ENCODE measurements around the gene TIA1. TPM values are rescaled to one million over a fixed set of nuclear protein-coding genes. Genes with fewer than 3 reads are reported as not detected.
"Not testable (repeated sequence)": the region's sequence is repeated elsewhere in the genome, so short reads cannot be mapped to it uniquely, and the experiment has no call there.

The TIA1 gene
- total RNA-seq, 1 donor from 2014 or later: 428 TPM

DNA sequence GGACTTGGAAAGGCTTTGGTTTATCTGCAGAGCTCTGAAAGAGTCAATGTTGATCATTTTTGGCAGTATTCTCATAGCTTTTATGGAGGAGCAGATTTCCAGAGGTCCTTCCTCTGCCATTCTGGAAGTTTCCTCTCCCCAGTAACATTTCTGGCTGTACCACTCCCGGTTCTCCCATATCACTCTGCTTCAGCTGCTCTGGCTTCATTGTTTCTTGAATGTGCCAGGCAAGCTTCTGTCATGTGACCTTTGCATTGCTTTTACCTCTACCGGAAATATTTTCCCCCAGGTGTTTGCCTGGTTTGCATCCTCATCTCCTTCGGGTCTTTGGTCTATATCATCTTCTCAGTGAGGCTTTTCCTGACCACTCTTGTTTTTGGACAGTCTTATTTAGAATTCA is 21.9 kb upstream of the TIA1 start:
- Mint-ChIP-seq H3K27me3 (ENCODE audit: low read depth) (no peaks in the 10 kb centered on the region), H3K9me3 (peaks cover 11% of the 10 kb centered on the region), H3K4me3 (no peak overlapping the region), H3K27ac (no peak overlapping the region), H3K4me1 (no peaks in the 10 kb centered on the region), H3K36me3 (peaks cover 40% of the 10 kb centered on the region)
- TF ChIP-seq, protein P1, sequence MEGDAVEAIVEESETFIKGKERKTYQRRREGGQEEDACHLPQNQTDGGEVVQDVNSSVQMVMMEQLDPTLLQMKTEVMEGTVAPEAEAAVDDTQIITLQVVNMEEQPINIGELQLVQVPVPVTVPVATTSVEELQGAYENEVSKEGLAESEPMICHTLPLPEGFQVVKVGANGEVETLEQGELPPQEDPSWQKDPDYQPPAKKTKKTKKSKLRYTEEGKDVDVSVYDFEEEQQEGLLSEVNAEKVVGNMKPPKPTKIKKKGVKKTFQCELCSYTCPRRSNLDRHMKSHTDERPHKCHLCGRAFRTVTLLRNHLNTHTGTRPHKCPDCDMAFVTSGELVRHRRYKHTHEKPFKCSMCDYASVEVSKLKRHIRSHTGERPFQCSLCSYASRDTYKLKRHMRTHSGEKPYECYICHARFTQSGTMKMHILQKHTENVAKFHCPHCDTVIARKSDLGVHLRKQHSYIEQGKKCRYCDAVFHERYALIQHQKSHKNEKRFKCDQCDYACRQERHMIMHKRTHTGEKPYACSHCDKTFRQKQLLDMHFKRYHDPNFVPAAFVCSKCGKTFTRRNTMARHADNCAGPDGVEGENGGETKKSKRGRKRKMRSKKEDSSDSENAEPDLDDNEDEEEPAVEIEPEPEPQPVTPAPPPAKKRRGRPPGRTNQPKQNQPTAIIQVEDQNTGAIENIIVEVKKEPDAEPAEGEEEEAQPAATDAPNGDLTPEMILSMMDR (IDR thresholded peaks at IDR 0.05; ENCODE audit: unreplicated experiment): no peak
- no peak for DNase-seq (ENCODE audit: low spot score in 2 of 2, unreplicated experiment in 2 of 2)

DNA sequence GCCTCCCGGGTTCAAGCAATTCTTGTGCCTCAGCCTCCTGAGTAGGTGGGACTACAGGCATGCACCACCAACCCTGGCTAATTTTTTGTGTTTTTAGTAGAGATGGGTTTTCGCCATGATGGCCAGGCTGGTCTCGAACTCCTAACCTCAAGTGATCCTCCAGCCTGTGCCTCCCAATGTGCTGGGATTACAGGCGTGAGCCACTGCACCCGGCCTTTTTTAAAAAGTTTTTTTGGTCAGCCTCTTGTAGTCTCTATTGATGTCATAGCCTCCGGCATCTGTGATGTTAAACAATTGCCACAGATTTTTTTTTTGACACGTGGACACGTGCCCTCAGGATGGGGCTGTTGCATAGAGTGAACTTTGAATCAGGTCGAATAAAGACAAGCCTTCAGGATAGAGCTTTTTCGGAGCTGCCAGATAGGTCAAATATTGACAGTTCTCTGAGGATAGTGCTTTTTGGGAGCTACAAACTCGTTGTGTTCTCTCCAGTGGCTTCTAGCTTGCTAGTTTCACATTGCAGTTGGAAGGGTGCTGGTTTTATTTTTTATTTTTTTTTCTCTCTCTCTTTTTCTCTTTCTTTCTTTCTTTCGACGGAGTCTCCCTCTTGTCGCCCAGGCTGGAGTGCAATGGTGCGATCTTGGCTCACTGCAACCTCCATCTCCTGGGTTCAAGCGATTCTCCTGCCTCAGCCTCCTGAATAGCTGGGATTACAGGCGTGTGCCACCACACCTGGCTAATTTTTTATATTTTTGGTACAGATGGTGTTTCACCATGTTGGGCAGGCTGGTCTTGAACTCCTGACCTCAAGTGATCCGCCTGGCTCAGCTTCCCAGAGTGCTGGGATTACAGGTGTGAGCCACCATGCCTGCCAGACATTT is 21.2 kb upstream of the TIA1 start:
- H3K4me3 Mint-ChIP-seq; H3K4me1 Mint-ChIP-seq; H3K27me3 Mint-ChIP-seq (ENCODE audit: low read depth); H3K27ac Mint-ChIP-seq; DNase-seq (ENCODE audit: low spot score in 2 of 2, unreplicated experiment in 2 of 2): not testable (repeated sequence)
- Mint-ChIP-seq H3K36me3 (peaks cover 38% of the 10 kb centered on the region), H3K9me3 (peaks cover 11% of the 10 kb centered on the region)

DNA sequence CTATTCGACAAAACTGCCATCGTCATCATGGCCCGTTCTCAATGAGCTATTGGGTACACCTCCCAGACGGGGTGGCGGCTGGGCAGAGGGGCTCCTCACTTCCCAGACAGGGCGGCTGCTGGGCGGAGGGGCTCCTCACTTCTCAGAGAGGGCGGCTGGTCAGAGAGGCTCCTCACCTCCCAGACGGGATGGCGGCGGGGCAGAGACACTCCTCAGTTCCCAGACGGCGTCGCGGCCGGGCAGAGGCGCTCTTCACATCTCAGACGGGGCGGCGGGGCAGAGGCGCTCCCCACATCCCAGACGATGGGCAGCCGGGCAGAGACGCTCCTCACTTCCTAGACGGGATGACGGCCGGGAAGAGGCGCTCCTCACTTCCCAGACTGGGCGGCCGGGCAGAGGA is 18.5 kb upstream of the TIA1 start:
- DNase-seq (ENCODE audit: low spot score in 2 of 2, unreplicated experiment in 2 of 2); H3K4me1 Mint-ChIP-seq; H3K27me3 Mint-ChIP-seq (ENCODE audit: low read depth); H3K27ac Mint-ChIP-seq; H3K4me3 Mint-ChIP-seq: not testable (repeated sequence)
- Mint-ChIP-seq H3K9me3 (peaks cover 11% of the 10 kb centered on the region), H3K36me3 (peaks cover 40% of the 10 kb centered on the region)

DNA sequence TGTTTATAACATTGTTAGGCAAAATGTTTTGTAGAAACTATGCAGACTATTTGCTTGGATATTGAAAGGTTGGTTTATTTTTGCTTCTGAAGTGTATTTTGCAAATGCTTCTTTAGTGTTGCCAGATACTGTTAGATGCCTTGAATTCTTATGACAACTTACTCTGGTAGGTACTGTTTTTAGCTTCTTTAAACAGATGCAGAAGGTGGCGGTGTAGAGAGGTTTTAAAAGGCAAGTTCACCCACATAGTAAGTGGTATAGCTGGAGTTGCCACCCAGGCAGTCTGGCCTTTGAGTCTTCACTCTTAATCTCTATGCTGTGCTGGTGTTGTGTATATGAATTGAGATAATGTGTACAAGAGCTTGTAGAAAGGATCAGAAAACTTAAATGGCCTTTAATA is 13.1 kb upstream of the TIA1 start:
- Mint-ChIP-seq H3K36me3 (peaks cover 33% of the 10 kb centered on the region), H3K27ac (no peak overlapping the region), H3K4me3 (no peak overlapping the region), H3K9me3 (peaks cover 8% of the 10 kb centered on the region), H3K27me3 (ENCODE audit: low read depth) (no peaks in the 10 kb centered on the region), H3K4me1 (peaks cover 21% of the 10 kb centered on the region)
- no peak for DNase-seq (ENCODE audit: low spot score in 2 of 2, unreplicated experiment in 2 of 2)
- TF ChIP-seq, protein P1 (IDR thresholded peaks at IDR 0.05; ENCODE audit: unreplicated experiment): no peak

DNA sequence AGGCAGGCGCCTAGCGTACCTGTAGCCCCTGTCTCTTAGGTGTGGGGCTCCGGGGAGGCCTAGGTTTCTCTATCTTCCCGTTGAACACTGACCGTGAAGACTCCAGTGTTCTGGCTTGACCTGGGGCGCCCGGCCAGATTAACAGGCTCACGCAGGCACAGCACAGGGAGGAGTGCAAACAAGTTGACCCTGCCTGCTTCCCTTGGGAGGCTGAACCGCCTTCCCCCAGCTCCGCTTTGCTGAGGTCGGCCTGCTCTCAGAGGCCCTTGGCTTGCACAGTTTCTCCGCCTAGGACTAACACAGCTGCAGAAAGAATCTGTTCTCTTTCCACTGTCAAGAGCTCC is 10.1 kb upstream of the TIA1 start:
- peaks cover 21% of the 10 kb centered on the region for H3K4me1 Mint-ChIP-seq
- H3K27ac Mint-ChIP-seq: peak overlapping the region; percentile 84
- H3K9me3 Mint-ChIP-seq: no peaks in the 10 kb centered on the region
- DNase-seq (ENCODE audit: low spot score in 2 of 2, unreplicated experiment in 2 of 2): no peak
- H3K27me3 Mint-ChIP-seq (ENCODE audit: low read depth): no peaks in the 10 kb centered on the region
- peak overlapping the region; percentile 81 for H3K4me3 Mint-ChIP-seq
- H3K36me3 Mint-ChIP-seq: peaks cover 17% of the 10 kb centered on the region
- TF ChIP-seq, protein P1 (IDR thresholded peaks at IDR 0.05; ENCODE audit: unreplicated experiment): no peak

DNA sequence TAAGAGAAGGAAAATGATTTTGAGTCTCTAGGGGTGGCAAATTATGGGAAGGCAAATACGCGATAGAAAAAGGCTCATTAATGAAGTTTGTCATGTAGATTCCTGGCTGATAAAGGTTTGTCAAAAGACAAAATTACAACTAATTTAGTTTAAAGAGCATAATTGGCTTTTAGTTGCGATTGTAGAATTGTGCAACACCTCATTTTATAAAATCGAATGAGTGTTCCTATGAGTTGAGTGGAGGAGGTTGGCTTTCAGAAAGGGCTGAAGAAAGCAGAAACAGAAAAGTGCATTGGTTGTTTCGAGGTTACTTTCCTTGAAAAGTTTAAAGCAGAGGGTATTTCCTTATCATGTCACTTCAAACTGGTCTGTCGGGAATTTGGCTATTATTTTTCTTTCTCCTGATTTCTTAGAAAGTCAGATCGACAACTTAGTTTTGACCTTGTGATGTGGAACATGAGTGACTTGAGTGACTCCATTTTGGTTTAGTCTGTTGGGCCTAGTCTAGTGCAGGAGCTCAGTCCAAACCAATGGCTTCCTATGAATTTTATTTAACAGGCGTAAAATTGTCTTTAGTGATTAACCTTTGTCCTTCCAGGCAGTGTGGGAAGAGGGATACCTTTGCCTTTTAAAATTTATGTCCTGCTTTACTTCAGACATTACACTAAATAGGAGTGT is 7.3 kb upstream of the TIA1 start:
- no peaks in the 10 kb centered on the region for H3K9me3 Mint-ChIP-seq
- H3K27ac Mint-ChIP-seq: no peak overlapping the region
- TF ChIP-seq, protein P1 (IDR thresholded peaks at IDR 0.05; ENCODE audit: unreplicated experiment): no peak
- peaks cover 2% of the 10 kb centered on the region for H3K36me3 Mint-ChIP-seq
- H3K4me1 Mint-ChIP-seq: peaks cover 17% of the 10 kb centered on the region
- no peak overlapping the region for H3K4me3 Mint-ChIP-seq
- no peaks in the 10 kb centered on the region for H3K27me3 Mint-ChIP-seq (ENCODE audit: low read depth)
- DNase-seq (ENCODE audit: low spot score in 2 of 2, unreplicated experiment in 2 of 2): no peak
